ENCODE data around the gene RALGAPA2. TPM values are rescaled to one million over a fixed set of nuclear protein-coding genes. Genes with fewer than 3 reads are reported as not detected.

RALGAPA2 gene
- polyA plus RNA-seq, 1 of the 3 experiments (the other 2 are of a cell fraction), result 1.0 TPM

- no peak for DNase-seq
- no peaks in the 10 kb centered on the region for H3K9me2 ChIP-seq
- TF ChIP-seq, protein P1, sequence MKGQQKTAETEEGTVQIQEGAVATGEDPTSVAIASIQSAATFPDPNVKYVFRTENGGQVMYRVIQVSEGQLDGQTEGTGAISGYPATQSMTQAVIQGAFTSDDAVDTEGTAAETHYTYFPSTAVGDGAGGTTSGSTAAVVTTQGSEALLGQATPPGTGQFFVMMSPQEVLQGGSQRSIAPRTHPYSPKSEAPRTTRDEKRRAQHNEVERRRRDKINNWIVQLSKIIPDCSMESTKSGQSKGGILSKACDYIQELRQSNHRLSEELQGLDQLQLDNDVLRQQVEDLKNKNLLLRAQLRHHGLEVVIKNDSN (IDR thresholded peaks at IDR 0.05; ENCODE audit: borderline replicate concordance, low read depth), result no peak
- TF ChIP-seq CTCF (IDR thresholded peaks at IDR 0.05), result no peak
- no peak for TF ChIP-seq EZH2phosphoT487 (IDR thresholded peaks at IDR 0.05; ENCODE audit: borderline replicate concordance, low read depth)
- TF ChIP-seq POLR2AphosphoS5 (IDR thresholded peaks at IDR 0.05; ENCODE audit: low read depth, low read length), result no peak
- no peak for TF ChIP-seq RCOR1 (IDR thresholded peaks at IDR 0.05; ENCODE audit: low read length)
- TF ChIP-seq SMC3 (IDR thresholded peaks at IDR 0.05; ENCODE audit: low read depth, low read length), result no peak
- TF ChIP-seq CHD2 (IDR thresholded peaks at IDR 0.05; ENCODE audit: low read length, partially characterized antibody), result no peak
- TF ChIP-seq REST (IDR thresholded peaks at IDR 0.05; ENCODE audit: low read depth, low read length), result no peak
- no peak for TF ChIP-seq EP300 (IDR thresholded peaks at IDR 0.05; ENCODE audit: borderline replicate concordance in 1 of 2, low read depth in 1 of 2, low read length in 1 of 2)
- TF ChIP-seq, protein P2, sequence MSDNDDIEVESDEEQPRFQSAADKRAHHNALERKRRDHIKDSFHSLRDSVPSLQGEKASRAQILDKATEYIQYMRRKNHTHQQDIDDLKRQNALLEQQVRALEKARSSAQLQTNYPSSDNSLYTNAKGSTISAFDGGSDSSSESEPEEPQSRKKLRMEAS (IDR thresholded peaks at IDR 0.05; ENCODE audit: low read depth), result no peak
- TF ChIP-seq RAD21 (IDR thresholded peaks at IDR 0.05; ENCODE audit: low read length), result no peak
- ChIA-PET POLR2A (no interaction called here), CTCF (no interaction called here)
- peaks cover 0 to 4% of the 10 kb centered on the region in 2 experiments; a peak in 1 of 4 replicates for H3K4me1 ChIP-seq (ENCODE audit: control insufficient read depth in 1 of 2, insufficient read depth in 2 of 2, low read depth in 1 of 2, low read length in 1 of 2)
- no peaks in the 10 kb centered on the region for H3K79me2 ChIP-seq (ENCODE audit: insufficient read depth)
- no peaks in the 10 kb centered on the region for H4K20me1 ChIP-seq (ENCODE audit: insufficient read depth)
- H3K27ac ChIP-seq (ENCODE audit: low read depth in 2 of 2, low read length in 1 of 2), result no peak overlapping the region
- no peaks in the 10 kb centered on the region for H3F3A ChIP-seq (replicated peaks; ENCODE audit: insufficient read depth)
- peaks cover 2 to 4% of the 10 kb centered on the region in 2 experiments for H3K36me3 ChIP-seq (replicated peaks in 1 of 2; ENCODE audit: control insufficient read depth in 1 of 2, insufficient read depth in 2 of 2, low read length in 1 of 2)
- H3K27me3 ChIP-seq (ENCODE audit: insufficient read depth), result no peaks in the 10 kb centered on the region
- 88% methylated on average over 7 of the region's 7 CpGs for WGBS (ENCODE audit: low lambda C conversion rate)
- H3K9me3 ChIP-seq, result no peaks in the 10 kb centered on the region
- no peak overlapping the region for H3K9ac ChIP-seq
- no peak overlapping the region for H3K4me3 ChIP-seq (ENCODE audit: low read depth in 2 of 2, low read length in 1 of 2)
- no peak overlapping the region for H2AFZ ChIP-seq (ENCODE audit: low read depth)
- H3K4me2 ChIP-seq, result no peak overlapping the region
Measured at GRCh38 chr20:20503777-20504530, 208.5 kb downstream of the RALGAPA2 start.
